IMR-90 (cell line): Measurements from ENCODE around the gene UTY. TPM values are rescaled to one million over a fixed set of nuclear protein-coding genes. Genes with fewer than 3 reads are reported as not detected.

Experiments used
- ATAC-seq: fragments of 200-7000 bp; cut with Tn5 transposase; 2 replicates; pipeline ENCODE4 v1.9.1; 2020; ENCODE audit warnings: low read depth, mild to moderate bottlenecking, moderate library complexity
- BruUV-seq: library from RNA; stranded (reverse); fragments of 400-500 nt; replicated peaks from 2 replicates; lab custom pipeline; 2021; lab: Mats Ljungman, UMichigan
- CTCF ChIA-PET: fragments of 300-600 bp; formaldehyde crosslinking; extraction: SDS; loops from one replicate; lab custom pipeline; 2021; ENCODE audit warnings: antibody characterized with exemption; lab: Yijun Ruan, JAX
- POLR2A ChIA-PET: fragments of 300-600 bp; sonication (Branson Sonifier 250); formaldehyde crosslinking; loops from one replicate; lab custom pipeline; 2022; ENCODE audit warnings: antibody characterized with exemption; ENCODE audit not compliant: unreplicated experiment; lab: Charles Lee
- DNase-seq: peaks from one replicate; pipeline ENCODE4 v3.0.0; 2013
- H2AFZ ChIP-seq: replicated peaks from 2 replicates; pipeline ENCODE3; 2013; ENCODE audit warnings: low read length, mild to moderate bottlenecking; ENCODE audit not compliant: poor library complexity
- H2AK5ac ChIP-seq: 2 replicates; pipeline ENCODE4 v1.6.1; 2013; ENCODE audit warnings: low read depth, low read length, inconsistent platforms
- H2AK9ac ChIP-seq: replicated peaks from 2 replicates; pipeline ENCODE3; 2013; ENCODE audit warnings: mild to moderate bottlenecking, low read depth, low read length, moderate library complexity; ENCODE audit not compliant: poor library complexity
- H2BK120ac ChIP-seq: 2 replicates; pipeline ENCODE4 v1.6.1; 2013; ENCODE audit warnings: low read depth, low read length, inconsistent platforms
- H2BK15ac ChIP-seq: 3 replicates; pipeline ENCODE4 v1.6.1; 2013; ENCODE audit warnings: low read depth, low read length, inconsistent platforms
- H2BK20ac ChIP-seq: 2 replicates; pipeline ENCODE4 v1.6.1; 2013; ENCODE audit warnings: low read depth, mild to moderate bottlenecking, inconsistent platforms, low read length, moderate library complexity
- H2BK5ac ChIP-seq: 2 replicates; pipeline ENCODE4 v1.6.1; 2013; ENCODE audit warnings: mild to moderate bottlenecking, low read depth, low read length, inconsistent platforms; ENCODE audit not compliant: poor library complexity, severe bottlenecking
- H3K14ac ChIP-seq: replicated peaks from 2 replicates; pipeline ENCODE4 v1.6.1; 2013; ENCODE audit warnings: low read depth, low read length, inconsistent platforms
- H3K18ac ChIP-seq: 2 replicates; pipeline ENCODE4 v1.6.1; 2013; ENCODE audit warnings: low read depth, low read length, control low read depth
- H3K23ac ChIP-seq: 2 replicates; pipeline ENCODE4 v1.6.1; 2013; ENCODE audit warnings: low read depth, low read length, inconsistent platforms
- H3K27ac ChIP-seq: 2 replicates; pipeline ENCODE4 v1.5.1; 2013; ENCODE audit warnings: mild to moderate bottlenecking, control low read depth, low read length; ENCODE audit not compliant: insufficient read depth
- H3K27me3 ChIP-seq: 2 replicates; pipeline ENCODE4 v1.6.1; 2013; ENCODE audit warnings: low read length; ENCODE audit not compliant: control insufficient read depth, insufficient read depth
- H3K36me3 ChIP-seq: 2 replicates; pipeline ENCODE4 v1.6.1; 2013; ENCODE audit warnings: low read length, mixed read lengths; ENCODE audit not compliant: control insufficient read depth, insufficient read depth
- H3K4ac ChIP-seq: 2 replicates; pipeline ENCODE4 v1.6.1; 2013; ENCODE audit warnings: low read depth, low read length, inconsistent platforms
- H3K4me1 ChIP-seq: 2 replicates; pipeline ENCODE4 v1.6.1; 2013; ENCODE audit warnings: low read length, mixed read lengths; ENCODE audit not compliant: control insufficient read depth, insufficient read depth
- H3K4me2 ChIP-seq: 2 replicates; pipeline ENCODE4 v1.6.1; 2013; ENCODE audit warnings: low read depth, mild to moderate bottlenecking, control low read depth, low read length, moderate library complexity
- H3K4me3 ChIP-seq: 2 replicates; pipeline ENCODE4 v1.5.1; 2013; ENCODE audit warnings: low read depth, mild to moderate bottlenecking, control low read depth, low read length, moderate library complexity; ENCODE audit not compliant: insufficient read depth
- H3K56ac ChIP-seq: 2 replicates; pipeline ENCODE4 v1.6.1; 2013; ENCODE audit warnings: low read length, inconsistent platforms; ENCODE audit not compliant: insufficient read depth; ENCODE audit errors: extremely low read depth
- H3K79me1 ChIP-seq, 2 experiments: 2 replicates each; pipeline ENCODE4 v1.6.1; 2013; ENCODE audit warnings: low read length in 2 of 2, inconsistent platforms in 1 of 2, low read depth in 1 of 2
- H3K9ac ChIP-seq: 2 replicates; pipeline ENCODE4 v1.6.1; 2013; ENCODE audit warnings: low read depth, low read length, control low read depth
- H3K9me1 ChIP-seq: 2 replicates; pipeline ENCODE4 v1.6.1; 2013; ENCODE audit warnings: low read length, inconsistent platforms; ENCODE audit not compliant: insufficient read depth
- H3K9me3 ChIP-seq: 2 replicates; pipeline ENCODE4 v1.6.1; 2013; ENCODE audit warnings: low read length; ENCODE audit not compliant: control insufficient read depth, insufficient read depth
- H4K20me1 ChIP-seq: 2 replicates; pipeline ENCODE4 v1.6.1; 2013; ENCODE audit warnings: low read length, inconsistent platforms; ENCODE audit not compliant: insufficient read depth
- H4K5ac ChIP-seq: 2 replicates; pipeline ENCODE4 v1.6.1; 2013; ENCODE audit warnings: mild to moderate bottlenecking, low read depth, low read length, control low read depth
- H4K8ac ChIP-seq, 2 experiments: 2 replicates each; pipeline ENCODE4 v1.6.1; 2013; ENCODE audit warnings: low read depth in 2 of 2, low read length in 2 of 2, control low read depth in 1 of 2, inconsistent platforms in 1 of 2
- H4K91ac ChIP-seq: 2 replicates; pipeline ENCODE4 v1.6.1; 2013; ENCODE audit warnings: low read depth, low read length, inconsistent platforms; ENCODE audit not compliant: insufficient read depth
- BHLHE40 ChIP-seq: fragments of 150-350 bp; IDR thresholded peaks from 2 replicates; pipeline ENCODE4 v1.6.1; 2016; ENCODE audit warnings: mild to moderate bottlenecking, low read depth, low read length
- CEBPB ChIP-seq: IDR thresholded peaks from 2 replicates; pipeline ENCODE4 v1.6.1; 2012; ENCODE audit warnings: low read depth, low read length, improper control_type of control experiment
- CHD1 ChIP-seq: IDR thresholded peaks from 2 replicates; pipeline ENCODE4 v1.6.1; 2012; ENCODE audit warnings: low read depth, low read length, improper control_type of control experiment
- CTCF ChIP-seq: conservative IDR thresholded peaks from 2 replicates; pipeline ENCODE4 v1.5.1; 2012; ENCODE audit warnings: mild to moderate bottlenecking, low read depth, low read length, improper control_type of control experiment
- FOS ChIP-seq: fragments of 150-350 bp; IDR thresholded peaks from 2 replicates; pipeline ENCODE4 v1.6.1; 2016; ENCODE audit warnings: low read depth, low read length
- MAFK ChIP-seq: IDR thresholded peaks from 2 replicates; pipeline ENCODE4 v1.6.1; 2012; ENCODE audit warnings: low read depth, low read length, improper control_type of control experiment
- MAZ ChIP-seq: IDR thresholded peaks from 2 replicates; pipeline ENCODE4 v1.6.1; 2012; ENCODE audit warnings: low read depth, mild to moderate bottlenecking, low read length, improper control_type of control experiment, moderate library complexity, borderline replicate concordance
- NFE2L2 ChIP-seq: fragments of 150-350 bp; IDR thresholded peaks from 2 replicates; pipeline ENCODE4 v1.6.1; 2016; ENCODE audit warnings: low read depth, mild to moderate bottlenecking, low read length
- POLR2A ChIP-seq: IDR thresholded peaks from 2 replicates; pipeline ENCODE4 v1.6.1; 2012; ENCODE audit warnings: mild to moderate bottlenecking, low read depth, low read length
- RCOR1 ChIP-seq: IDR thresholded peaks from 2 replicates; pipeline ENCODE4 v1.6.1; 2012; ENCODE audit warnings: mild to moderate bottlenecking, low read length, improper control_type of control experiment; ENCODE audit not compliant: insufficient replicate concordance
- RFX5 ChIP-seq: IDR thresholded peaks from 2 replicates; pipeline ENCODE4 v1.8.0; 2012; ENCODE audit warnings: low read depth, mild to moderate bottlenecking, low read length, moderate library complexity
- WGBS, 2 experiments: methylation state at CpG; one replicate each; pipeline versions ENCODE4 v1.1.5 to v1.1.7; 2013; ENCODE audit warnings: missing lambda C conversion rate in 2 of 2; ENCODE audit not compliant: insufficient read length in 1 of 2; ENCODE audit errors: extremely low coverage in 2 of 2; 5-methylcytosine and 5-hydroxymethylcytosine counted together
- dilution Hi-C: fragments of 300-500 bp; cut with HindIII; formaldehyde crosslinking; loops from one replicate; pipeline ENCODE4 v1.14.3; 2018; ENCODE audit warnings: low sequenced_read_pairs; ENCODE audit not compliant: unreplicated experiment
- in situ Hi-C: fragments of 300-500 bp; cut with MboI; formaldehyde crosslinking; loops from 3 replicates; pipeline ENCODE4 v1.14.3; 2019; ENCODE audit warnings: low sequenced_read_pairs, inconsistent platforms, mixed read lengths
- intact Hi-C: fragments of 100-400 bp; cut with micrococcal nuclease; formaldehyde crosslinking; loops from 2 replicates; pipeline ENCODE4 v1.10.0; 2022
- polyA plus RNA-seq, 3 experiments: library from polyadenylated mRNA; depleted of rRNA; stranded (reverse); fragments of >200 nt; gene quantifications; 2 replicates each; pipeline ENCODE4 v1.2.3, GENCODE V29; 2012; ENCODE audit warnings: low replicate concordance in 1 of 3
- total RNA-seq: library from RNA; depleted of rRNA; stranded (reverse); fragments of >200 nt; gene quantifications from 2 replicates; pipeline ENCODE4 v1.2.3, GENCODE V29; 2012
- TF ChIP-seq, protein P1 (sequence below): fragments of 150-350 bp; IDR thresholded peaks from 2 replicates; pipeline ENCODE4 v1.6.1; 2016; ENCODE audit warnings: low read depth, mild to moderate bottlenecking, low read length, moderate library complexity, borderline replicate concordance
- TF ChIP-seq, protein P2 (sequence below): fragments of 150-350 bp; IDR thresholded peaks from 2 replicates; pipeline ENCODE4 v1.6.1; 2017; ENCODE audit warnings: mild to moderate bottlenecking, antibody characterized with exemption, low read length, low read depth

Gene UTY
- total and polyA plus RNA-seq, 2 of the 4 experiments (the other 2 are of a cell fraction), result not detected

DNA sequence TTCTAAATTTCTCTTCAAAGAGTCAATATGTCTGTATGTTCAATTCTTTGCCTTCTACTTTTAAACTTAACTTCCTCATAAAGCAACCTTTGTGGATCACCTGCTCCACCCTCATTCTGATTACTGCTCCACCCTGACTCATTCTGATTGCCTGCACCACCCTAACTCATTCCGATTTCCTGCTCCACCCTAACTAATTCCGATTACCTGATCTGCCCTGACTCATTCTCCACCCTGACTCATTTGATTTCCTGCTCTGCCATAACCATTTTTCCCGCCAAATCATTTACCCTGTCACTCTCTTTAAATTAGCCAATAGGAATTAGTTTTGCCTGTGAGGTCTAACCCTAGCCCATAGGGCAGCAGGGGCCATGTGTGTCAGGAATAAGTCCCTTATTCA is 50.3 kb downstream of the UTY start:
- CTCF ChIA-PET, result no interaction called here
- H3K9me1 ChIP-seq, result no peaks in the 10 kb centered on the region
- no peak overlapping the region for H3K18ac ChIP-seq
- no peak overlapping the region for H3K27ac ChIP-seq
- H2BK20ac ChIP-seq, result no peak overlapping the region
- H3K9ac ChIP-seq, result no peak overlapping the region
- no peaks in the 10 kb centered on the region for H3K79me1 ChIP-seq
- no peak overlapping the region for H2AK5ac ChIP-seq
- no peak overlapping the region for H3K14ac ChIP-seq
- no peak overlapping the region for H2AK9ac ChIP-seq
- no peak overlapping the region for H2AFZ ChIP-seq
- H2BK15ac ChIP-seq, result no peak overlapping the region
- no peak overlapping the region for H2BK5ac ChIP-seq
- H4K5ac ChIP-seq, result no peak overlapping the region
- no peak overlapping the region for H3K4me2 ChIP-seq
- H3K4me3 ChIP-seq, result no peak overlapping the region
- no peak overlapping the region for H4K8ac ChIP-seq
- DNase-seq (no peak), ATAC-seq (no peak)
- no peak for TF ChIP-seq POLR2A
- TF ChIP-seq, protein P1, sequence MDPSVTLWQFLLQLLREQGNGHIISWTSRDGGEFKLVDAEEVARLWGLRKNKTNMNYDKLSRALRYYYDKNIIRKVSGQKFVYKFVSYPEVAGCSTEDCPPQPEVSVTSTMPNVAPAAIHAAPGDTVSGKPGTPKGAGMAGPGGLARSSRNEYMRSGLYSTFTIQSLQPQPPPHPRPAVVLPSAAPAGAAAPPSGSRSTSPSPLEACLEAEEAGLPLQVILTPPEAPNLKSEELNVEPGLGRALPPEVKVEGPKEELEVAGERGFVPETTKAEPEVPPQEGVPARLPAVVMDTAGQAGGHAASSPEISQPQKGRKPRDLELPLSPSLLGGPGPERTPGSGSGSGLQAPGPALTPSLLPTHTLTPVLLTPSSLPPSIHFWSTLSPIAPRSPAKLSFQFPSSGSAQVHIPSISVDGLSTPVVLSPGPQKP, result no peak
- no peak for TF ChIP-seq RCOR1
- no peak for TF ChIP-seq CHD1
- no peak for TF ChIP-seq RFX5
- TF ChIP-seq, protein P2, sequence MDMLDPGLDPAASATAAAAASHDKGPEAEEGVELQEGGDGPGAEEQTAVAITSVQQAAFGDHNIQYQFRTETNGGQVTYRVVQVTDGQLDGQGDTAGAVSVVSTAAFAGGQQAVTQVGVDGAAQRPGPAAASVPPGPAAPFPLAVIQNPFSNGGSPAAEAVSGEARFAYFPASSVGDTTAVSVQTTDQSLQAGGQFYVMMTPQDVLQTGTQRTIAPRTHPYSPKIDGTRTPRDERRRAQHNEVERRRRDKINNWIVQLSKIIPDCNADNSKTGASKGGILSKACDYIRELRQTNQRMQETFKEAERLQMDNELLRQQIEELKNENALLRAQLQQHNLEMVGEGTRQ, result no peak
- TF ChIP-seq MAFK, result no peak
- TF ChIP-seq MAZ, result no peak
- TF ChIP-seq BHLHE40, result no peak
- TF ChIP-seq CTCF, result no peak
- TF ChIP-seq NFE2L2, result no peak
- no peak for TF ChIP-seq CEBPB
- no peak for TF ChIP-seq FOS
- H3K4me1 ChIP-seq, result no peaks in the 10 kb centered on the region
- no CpG with 5 or more reads among the region's 3 CpGs for whole genome bisulfite sequencing, 2 experiments
- BruUV-seq, result no TSS peak
- in situ Hi-C loops, result no loop called here
- no peaks in the 10 kb centered on the region for H3K9me3 ChIP-seq
- POLR2A ChIA-PET, result no interaction called here
- intact Hi-C loops, result no loop called here
- no peaks in the 10 kb centered on the region for H3K27me3 ChIP-seq
- H2BK120ac ChIP-seq, result no peak overlapping the region
- no peak overlapping the region for H3K56ac ChIP-seq
- no peaks in the 10 kb centered on the region for H4K20me1 ChIP-seq
- no peaks in the 10 kb centered on the region for H3K36me3 ChIP-seq
- H3K4ac ChIP-seq, result no peak overlapping the region
- H4K91ac ChIP-seq, result no peak overlapping the region
- dilution Hi-C loops, result no loop called here
- no peak overlapping the region for H3K23ac ChIP-seq
